Hypothalamus (tissue), 51 donors: ENCODE results near the gene TMEFF2.
"Not testable (repeated sequence)": the region's sequence is repeated elsewhere in the genome, so short reads cannot be mapped to it uniquely, and the experiment has no call there.

ENCODE experiments used
- DNase-seq, 51 donors: peaks; one replicate each; lab custom pipeline; 2025; lab: John Stamatoyannopoulos, UW

The TMEFF2 gene

DNA sequence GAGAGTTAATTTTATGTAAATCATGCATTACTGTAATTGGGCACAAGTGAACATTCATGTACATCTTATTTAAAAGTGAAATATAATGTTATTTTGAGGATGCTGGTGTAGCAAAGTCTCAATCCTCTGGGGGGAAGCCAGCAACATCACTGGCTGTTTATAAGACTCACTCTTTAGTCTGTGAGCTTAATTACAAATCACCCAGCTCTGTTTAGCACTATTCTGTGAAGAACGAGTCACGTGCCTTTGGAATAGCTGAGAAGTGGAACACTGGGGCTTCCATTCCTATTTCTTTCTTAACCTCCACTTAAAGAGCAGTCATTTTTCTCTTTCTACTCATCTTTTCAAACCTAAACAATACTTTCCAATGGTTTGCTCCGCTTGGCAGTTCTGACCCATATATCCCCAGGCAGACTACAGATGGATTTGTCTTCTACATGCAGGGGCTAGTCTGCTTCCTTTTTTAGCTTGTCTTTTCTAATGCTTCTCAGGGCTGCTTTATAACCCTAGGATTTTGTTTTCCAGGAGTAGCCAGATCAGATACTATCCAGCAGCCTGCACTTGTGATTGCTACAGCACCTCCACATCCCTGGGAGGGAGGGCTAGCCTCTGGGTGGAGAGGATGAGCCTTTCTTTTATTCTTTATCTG is 252.5 kb downstream of the TMEFF2 start:
- DNase-seq = no peak

- no peak for DNase-seq
Observed at GRCh38 chr2:191941376-191941929, 253.3 kb downstream of the TMEFF2 start.

DNA sequence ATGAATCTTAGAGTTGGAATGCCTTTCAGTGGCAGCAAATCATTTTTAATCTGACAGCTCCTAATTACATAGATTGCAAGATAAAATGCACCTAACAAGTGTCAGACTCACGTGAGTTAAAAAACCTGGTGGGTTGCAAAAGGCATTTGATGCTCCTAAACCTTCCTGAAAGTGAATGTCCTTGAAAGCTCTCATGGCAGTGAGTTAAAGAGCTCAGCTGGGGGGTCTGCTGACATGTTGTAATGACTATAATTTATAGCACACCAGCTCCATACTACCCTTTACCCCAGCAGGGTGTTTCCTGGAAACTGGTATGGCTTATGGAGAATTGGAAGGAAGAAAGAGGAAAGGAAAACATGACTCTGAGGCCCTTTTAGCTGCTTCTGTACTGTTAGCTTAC is 256.0 kb downstream of the TMEFF2 start:
- no peak for DNase-seq

DNA sequence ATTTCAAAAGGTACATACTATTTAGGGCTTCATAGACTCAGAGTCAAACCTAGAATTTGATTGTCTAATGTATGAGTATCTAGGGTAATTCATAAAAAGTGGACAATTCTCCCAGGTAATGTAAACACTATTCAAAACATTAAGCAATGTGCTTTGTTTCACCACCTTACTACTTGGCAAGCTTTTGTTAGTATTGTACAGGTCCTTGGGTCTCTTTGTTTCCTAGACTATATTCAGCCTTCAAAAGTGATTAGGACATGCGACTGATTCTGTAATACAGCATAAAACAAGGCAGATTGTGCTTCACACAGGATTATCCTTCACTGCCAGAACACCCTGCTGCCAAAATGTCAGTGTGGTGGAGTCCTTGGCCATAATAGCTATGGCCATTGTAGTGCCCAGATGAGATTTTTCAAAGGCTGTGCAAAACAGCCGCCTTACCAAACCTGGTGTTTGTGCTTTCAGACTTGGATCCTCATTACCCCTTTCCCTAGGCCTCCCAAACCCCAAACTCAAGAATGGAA is 257.8 kb downstream of the TMEFF2 start:
- no peak for DNase-seq

- no peak for DNase-seq
Observed at GRCh38 chr2:191935247-191935646, 259.5 kb downstream of the TMEFF2 start.

DNA sequence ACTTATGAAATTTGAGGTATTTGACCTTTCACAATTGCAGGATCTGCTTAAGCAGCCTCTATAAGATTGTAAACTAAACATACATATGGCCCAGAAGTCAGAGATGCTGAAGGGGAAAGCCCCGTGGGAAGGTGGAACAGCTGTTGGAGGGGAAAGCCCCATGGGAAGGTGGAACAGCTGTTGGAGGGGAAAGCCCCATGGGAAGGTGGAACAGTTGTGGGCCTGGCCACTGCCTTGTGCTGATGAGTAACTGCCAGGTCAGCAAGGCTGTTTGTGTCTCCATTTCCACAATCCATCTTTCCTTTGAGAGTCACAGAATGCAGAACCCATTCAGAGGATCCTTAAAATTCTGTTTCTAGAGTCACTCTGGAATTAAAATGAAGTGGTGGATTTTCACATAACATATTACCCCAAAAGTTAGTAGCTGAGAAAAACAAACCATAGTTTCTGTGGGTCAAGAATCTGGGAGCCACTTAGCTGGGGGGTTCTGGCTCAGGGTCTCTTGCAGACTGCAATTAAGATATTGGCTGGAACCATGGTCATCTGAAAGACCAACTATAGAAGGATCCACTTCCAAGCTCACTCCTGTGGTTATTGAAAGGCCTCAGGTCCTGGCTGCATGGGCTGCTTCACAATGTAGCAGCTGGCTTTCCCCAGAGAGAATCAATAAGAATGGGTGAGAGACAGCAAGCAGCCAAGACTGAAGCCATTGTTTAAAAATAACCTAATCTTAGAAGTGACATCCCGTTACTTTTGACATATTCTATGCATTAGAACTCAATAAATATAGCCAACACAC is 261.2 kb downstream of the TMEFF2 start:
- no peak for DNase-seq

GRCh38 chr2:191932286-191932685 is 262.4 kb downstream of the TMEFF2 start:
- no peak for DNase-seq

GRCh38 chr2:191931329-191931728 is 263.4 kb downstream of the TMEFF2 start:
- no peak for DNase-seq

DNA sequence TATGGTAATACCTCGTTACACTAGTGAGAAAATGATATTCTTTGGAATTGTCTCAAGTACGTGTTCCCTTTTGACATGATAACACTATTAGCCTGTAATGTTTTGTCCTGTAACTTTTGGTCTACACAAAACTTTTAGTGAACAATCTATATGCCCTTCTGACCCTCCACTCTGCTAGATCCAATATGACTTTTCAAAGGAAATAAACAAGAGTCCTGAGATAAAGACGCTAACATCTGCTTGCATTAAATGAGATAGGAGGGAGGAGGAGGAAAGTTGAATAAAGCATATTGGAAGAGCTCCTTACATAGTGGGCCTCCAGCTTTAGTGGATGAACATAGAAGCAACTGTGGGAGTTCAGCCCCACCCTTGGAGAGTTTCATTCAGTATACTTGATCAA is 264.5 kb downstream of the TMEFF2 start:
- DNase-seq = no peak

- DNase-seq = no peak
Observed at GRCh38 chr2:191929288-191929687, 265.4 kb downstream of the TMEFF2 start.

- no peak for DNase-seq
Observed at GRCh38 chr2:191927991-191928390, 266.7 kb downstream of the TMEFF2 start.

DNA sequence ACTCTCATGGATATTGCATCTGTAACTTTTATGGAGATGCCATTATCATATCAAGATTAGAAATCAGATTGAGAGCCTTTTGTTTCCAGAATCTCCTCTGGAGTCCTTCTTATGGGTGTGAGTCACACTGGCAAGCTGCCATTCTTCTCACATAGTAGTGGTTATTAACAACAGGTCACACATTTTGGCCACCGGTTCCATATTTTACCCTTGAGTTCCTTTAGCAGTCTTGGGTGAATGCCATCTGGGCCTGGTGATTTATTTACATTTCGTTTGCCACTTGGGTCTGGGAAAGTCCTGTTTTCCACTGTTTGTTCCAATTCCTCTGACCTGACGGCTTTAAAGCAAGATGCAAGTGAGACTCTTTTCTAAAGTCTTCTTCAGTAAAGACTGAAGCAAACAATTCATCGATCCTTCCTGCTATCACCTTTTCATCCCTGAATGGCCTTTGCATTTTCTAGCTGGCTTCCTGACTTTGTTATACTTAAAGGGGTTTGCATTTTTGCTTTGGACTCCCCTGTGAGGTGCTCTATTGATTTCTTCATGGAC is 267.3 kb downstream of the TMEFF2 start:
- DNase-seq = no peak

GRCh38 chr2:191926671-191927070 is 268.1 kb downstream of the TMEFF2 start:
- DNase-seq = no peak

GRCh38 chr2:191923652-191923997 is 271.1 kb downstream of the TMEFF2 start:
- DNase-seq = no peak

DNA sequence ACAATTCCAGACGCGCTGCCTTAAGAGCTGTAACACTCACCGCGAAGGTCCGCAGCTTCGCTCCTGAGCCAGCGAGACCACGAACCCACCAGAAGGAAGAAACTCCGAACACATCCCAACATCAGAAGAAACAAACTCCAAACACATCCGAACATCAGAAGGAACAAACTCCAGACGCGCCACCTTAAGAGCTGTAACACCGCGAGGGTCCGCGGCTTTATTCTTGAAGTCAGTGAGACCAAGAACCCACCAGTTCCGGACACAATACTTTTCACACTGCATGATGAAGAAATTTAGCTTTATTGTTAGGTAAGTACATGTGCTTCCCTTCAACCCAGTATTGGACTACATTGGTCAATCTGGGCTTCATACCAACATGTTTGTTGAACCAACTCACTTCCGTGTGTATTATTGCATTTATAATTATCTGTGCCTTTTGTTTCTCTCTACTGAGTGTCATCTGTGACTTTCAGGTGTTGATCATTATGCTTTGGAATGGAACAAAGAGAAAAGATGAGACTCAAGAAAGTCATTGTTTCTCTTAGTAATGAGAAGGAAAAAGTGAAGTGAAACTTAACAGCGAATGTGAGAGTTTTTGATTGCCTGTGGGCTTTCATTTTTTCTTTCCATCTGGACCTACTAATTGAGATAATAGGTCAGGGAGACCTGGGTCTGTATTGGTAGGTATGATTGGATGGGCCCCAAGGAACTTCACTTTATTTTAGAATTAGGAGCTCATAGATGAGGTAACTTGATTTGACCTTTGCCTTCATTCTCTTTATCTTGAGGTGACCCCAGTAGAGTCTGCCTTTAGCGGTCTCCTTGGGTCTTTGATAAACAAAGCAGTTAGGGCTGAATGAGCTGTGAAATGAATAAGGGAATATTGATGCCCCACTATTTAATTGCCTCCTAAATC is 271.7 kb downstream of the TMEFF2 start:
- DNase-seq = no peak

DNA sequence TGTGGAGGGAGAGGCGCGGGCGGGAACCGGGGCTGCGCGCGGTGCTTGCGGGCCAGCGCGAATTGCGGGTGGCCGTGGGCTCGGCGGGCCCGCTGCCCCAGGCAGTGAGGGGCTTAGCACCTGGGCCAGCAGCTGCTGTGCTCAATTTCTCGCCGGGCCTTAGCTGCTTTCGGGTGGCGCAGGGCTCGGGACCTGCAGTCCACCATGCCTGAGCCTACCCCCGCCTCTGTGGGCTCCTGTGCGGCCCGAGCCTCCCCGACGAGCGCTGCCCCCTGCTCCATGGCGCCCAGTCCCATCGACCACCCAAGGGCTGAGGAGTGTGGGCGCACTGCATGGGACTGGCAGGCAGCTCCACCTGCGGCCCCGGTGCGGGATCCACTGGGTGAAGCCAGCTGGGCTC is 273.1 kb downstream of the TMEFF2 start:
- DNase-seq = not testable (repeated sequence)

GRCh38 chr2:191920502-191920901 is 274.2 kb downstream of the TMEFF2 start:
- DNase-seq = no peak

- peak in 10 of 51 donors; percentile 2 to 43 (median 14) for DNase-seq
Observed at GRCh38 chr2:191917967-191918651, 276.6 kb downstream of the TMEFF2 start.

DNA sequence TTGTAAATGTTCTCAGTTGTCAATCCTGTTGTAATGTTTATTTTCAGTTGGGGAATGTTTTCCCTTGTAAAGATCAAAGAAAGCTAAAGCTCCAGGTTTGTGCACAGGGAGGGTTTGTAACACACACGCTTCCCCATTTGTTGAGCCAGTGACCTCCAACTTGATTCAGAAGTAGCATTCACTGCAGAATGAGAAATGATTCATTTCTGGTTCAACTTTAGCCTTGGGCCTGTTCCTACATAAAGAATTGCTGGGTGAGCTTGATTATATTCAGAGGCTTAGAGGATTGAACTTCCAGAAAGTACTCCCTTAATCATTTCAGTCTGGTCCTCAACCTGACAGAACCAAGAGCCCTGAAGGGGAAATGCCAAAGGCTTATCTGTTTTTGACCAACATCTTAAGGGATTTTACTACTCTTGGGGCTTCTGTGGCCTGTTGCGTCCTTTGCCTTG is 277.3 kb downstream of the TMEFF2 start:
- DNase-seq = no peak

- DNase-seq = no peak
Observed at GRCh38 chr2:191916826-191917225, 277.9 kb downstream of the TMEFF2 start.
